ENCODE measurements around the gene ALK.

GRCh38 chr2:29544031-29544430, 377.4 kb downstream of the ALK start:
- TF ChIP-seq CTCF (IDR thresholded peaks at IDR 0.05) (no peak), EZH2 (IDR thresholded peaks at IDR 0.05; ENCODE audit: borderline replicate concordance, insufficient read depth, low read depth, low read length, poor library complexity, severe bottlenecking) (no peak)
